Measurements from ENCODE around the gene SMNDC1.
A peak's percentile ranks its signal among the peaks of the same experiment; 100 is the strongest.
"Not testable (repeated sequence)": the region's sequence is repeated elsewhere in the genome, so short reads cannot be mapped to it uniquely, and the experiment has no call there.

SMNDC1 gene

DNA sequence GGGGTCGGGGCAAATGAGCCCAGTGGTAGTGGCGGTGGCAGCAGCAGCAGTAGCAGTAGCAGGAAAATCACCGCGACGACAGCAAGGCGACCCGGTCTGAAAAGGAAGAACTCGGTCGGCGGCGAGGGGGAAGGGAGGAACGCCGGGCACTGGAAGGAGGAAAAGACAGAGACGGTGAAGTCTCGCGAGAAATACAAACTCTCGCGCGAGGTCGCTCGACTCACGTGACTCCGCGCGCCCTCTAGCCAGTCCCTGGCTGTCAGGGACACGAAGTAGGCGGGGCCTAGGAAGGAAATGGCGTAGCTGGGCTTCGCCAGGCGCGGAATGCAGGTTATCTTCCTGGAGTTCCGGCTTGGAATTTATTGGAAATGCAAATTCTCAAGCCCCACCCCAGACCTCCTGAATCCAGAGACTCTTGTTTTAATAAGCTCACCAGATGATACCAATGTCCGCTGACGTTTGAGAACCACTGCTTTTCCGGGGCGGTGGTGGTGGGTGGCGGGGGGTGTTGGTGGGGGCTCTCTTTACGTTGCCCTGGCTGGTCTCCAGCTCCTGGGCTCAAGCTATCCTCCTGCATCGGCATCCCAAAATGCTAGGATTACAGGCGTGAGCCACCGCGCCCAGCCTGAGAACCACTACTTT lies at the start of gene SMNDC1:
Gene SMNDC1 (minus strand): TSS at position 141 of the 642 bp plus-strand sequence. CDS start 1,333 bp downstream, outside the sequence.
- DNase-seq, result peak; percentile 76

DNA sequence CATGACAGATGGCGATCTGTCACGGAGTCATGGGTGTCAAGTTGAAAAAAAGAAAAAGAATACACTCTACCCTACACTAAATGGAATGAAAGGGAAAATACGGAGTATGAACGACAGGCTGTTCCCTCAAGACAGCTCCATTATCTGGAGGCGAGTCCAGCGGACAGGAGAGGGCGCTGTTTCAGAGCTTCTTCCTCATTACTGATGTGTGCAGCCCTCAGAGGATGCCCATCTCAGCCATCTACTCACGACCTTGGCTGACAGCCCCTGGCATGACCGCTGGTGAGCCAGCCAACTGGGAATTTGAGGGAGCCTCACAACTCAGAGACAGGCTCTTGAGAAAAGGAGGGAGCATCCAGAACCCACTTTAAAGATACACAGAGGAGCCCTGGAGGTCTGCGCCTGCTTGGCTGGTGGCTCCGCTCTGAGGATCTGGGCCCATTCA lies 49.6 kb upstream of the SMNDC1 start:
- no peak for DNase-seq

DNA sequence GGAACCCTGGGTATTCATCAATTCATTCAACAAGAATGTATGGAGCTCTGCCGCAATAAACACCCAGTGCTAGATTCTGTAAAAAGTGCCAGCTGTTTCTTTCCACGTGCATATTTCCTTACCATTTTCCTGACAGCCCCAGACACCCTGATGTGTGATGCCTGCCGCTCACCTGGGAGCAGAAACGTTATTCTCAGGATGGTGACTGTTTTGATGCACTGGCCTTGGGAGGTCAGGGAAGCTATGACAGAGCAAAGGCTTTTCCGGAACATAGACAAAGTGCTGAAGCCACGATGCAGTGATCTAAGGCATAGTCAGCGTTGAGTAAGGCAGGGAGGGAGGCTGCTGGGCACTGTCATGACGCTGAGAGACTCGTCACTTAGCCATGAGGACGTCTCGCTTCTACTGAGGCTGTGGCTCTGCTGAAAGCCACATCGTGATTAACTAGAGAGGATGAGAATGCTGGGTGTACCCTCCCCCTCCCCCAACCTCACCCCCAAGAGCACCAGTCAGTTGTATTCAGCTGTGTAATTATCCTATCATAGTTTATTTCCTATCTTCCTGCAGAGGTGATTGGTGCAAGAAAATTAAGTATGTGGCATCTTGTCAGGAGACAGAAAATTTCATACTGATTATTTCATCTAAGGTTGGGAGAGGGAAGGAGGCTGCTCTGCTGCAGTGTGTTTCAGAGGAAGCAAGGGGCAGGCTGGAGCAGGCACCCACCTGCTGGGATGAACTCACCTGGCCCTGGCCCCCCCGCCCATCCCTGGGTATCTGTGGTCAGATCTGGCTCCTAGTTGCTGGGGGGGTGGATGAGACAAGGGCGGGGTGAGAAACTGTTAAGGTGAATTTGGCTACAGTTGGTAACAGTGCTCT lies 48.8 kb upstream of the SMNDC1 start:
- DNase-seq, result no peak

DNA sequence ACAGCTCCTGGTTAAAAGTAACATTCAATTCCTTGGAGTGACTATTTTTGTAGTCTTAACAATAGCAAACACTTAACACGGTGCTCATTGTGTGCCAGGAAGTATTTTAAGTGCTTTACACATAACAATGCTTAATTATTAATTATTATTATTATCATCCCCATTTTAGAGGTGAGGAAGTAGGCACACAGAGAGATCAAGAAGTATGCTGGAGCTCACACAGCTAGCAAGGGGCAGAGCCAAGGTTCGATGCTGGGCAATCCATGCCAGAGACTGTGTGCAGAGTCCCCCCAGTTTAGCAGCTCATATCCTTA lies 48.2 kb upstream of the SMNDC1 start:
- no peak for DNase-seq

DNA sequence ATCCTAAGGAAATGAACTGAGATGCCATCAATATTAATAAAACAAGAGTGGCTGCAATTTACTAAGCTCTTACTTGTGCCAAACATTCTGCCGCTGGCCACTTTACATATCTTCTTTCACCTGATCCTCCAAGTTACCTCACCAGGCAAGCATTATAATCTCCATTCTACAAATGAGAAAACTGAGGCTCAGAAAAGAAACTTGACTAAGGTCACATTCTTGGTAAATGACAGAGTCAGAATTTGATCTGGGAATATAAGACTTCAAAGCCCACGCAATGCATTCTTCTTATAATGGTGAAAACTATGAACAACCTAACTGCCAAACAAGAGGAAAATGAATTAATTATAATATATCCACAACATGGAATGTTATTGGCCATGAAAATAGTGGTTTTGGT lies 46.1 kb upstream of the SMNDC1 start:
- no peak for DNase-seq

DNA sequence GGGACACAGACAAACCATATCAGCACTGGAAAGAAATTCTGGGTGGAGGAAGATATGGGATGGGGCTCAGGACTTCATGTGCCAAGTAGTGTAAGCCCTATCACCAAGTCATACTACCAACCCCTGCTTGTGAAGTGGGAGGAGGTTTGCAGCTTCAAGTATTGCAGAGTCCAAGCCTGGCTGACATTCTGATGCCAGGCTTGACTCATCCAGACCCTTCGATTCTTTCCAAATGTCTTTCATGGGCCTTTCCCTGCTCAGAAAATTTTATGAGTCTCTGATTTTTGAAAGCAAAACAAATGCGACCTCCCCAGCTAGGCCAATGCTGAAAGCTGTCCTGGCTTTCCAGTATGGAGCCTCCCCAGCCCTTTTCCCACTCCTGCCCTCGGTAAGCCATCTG lies 45.1 kb upstream of the SMNDC1 start:
- no peak for DNase-seq

DNA sequence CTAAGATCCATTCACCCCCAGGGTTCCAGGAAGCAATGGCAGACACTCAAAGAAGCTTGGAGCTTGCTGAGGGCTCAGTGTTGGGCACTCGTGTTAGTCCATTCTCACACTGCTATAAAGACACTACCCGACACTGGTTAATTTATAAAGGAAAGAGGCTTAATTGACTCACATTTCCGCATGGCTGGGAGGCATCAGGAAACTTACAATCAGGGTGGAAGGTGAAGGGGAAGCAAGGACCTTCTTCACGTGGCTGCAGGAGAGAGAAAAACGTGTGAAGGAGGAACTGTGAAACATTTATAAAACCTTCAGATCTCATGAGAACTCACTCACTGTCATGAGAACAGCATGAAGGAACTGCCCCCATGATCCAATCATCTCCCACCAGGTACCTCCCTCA lies 44.7 kb upstream of the SMNDC1 start:
- no peak for DNase-seq

DNA sequence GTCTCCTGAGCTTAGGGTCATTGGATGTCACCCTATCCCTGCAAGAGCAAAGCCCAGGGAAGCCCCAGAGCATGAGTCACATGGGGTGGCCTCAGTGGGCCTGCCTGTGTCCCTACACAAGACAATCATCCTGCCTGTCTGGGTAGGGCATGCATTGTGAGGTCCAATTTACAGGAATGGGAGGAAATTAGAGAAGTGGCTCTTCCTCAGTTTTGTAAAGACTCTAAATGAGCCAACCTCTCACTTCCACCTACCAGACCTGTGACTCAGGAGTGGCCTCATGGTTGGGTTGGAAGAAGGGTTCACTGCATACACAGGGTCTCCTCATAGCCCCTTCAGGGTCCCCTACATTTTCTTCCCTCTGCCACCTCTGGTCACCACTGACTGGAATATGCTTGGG lies 43.6 kb upstream of the SMNDC1 start:
- no peak for DNase-seq

DNA sequence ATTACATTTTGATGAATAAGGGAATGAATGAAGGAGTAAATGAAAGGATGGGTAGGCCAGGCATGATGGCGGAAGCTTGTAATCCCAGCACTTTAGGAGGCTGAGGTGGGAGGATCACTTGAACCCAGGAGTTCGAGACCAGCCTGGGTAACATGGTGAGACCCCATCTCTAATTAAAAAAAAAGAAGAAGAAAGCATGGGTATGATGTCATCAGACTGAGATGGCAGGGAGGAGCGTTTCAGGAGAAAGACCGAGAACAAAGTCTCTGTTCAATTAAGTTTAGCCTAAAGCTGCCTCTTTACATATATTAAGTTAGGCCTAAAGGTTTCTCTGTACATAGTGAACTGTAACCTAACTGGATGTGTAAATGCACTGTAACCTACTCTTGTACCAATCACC lies 42.2 kb upstream of the SMNDC1 start:
- no peak for DNase-seq

DNA sequence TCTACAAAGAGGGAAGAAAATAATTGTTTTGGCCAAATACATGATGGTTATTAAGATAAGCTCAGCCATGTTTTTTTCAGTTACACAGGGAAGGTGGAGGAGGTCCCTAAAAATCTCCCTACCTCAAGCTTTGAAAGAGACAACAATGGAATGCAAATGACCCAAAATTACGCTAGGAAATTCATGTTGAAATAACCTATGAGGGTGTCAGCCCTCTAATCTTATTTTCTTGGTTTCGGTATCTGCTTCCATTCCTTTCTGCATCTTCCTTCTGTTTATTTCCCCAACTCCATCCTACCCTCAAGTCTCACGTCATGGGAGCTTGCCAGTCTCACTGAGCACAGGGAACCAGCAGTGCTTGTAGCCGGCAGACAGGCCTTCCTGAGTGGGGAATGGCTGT lies 40.6 kb upstream of the SMNDC1 start:
- DNase-seq, result no peak

DNA sequence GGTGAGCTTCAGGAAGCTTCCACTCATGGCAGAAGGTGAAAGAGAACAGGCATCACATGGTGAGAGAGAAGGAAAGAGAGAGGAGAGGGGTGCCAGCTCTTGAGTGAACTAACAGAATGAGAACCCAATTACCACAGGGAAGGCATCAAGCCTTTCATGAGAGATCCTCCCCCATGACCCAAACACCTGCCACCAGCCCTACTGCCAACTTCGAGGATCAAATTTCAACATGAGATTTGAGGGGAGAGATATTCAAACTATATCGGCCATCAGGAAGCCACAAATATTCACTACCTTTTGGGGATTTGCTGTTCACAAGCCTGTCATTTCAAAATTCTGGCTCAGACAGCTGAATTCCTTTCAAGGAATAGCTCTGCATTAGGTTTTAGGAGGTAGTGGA lies 39.9 kb upstream of the SMNDC1 start:
- DNase-seq, result peak; percentile 4

DNA sequence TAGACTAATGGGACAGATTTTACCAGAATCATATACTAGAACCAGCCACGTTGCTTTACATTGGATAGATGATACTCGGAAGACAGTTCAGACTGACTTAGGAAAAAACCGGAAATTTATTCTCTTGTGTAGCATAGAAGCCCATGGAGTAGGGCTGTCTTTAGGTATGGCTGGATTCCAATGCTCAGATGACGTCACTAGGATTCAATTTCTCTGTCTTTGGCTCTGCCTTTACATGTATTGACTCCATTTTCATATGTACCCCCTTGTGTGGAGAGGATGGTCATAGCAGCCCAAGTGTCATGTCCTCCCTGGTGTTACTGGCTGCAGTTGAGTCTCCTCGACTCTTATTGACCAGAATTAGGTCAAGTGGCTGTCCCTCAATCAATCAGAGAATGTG lies 39.2 kb upstream of the SMNDC1 start:
- no peak for DNase-seq

DNA sequence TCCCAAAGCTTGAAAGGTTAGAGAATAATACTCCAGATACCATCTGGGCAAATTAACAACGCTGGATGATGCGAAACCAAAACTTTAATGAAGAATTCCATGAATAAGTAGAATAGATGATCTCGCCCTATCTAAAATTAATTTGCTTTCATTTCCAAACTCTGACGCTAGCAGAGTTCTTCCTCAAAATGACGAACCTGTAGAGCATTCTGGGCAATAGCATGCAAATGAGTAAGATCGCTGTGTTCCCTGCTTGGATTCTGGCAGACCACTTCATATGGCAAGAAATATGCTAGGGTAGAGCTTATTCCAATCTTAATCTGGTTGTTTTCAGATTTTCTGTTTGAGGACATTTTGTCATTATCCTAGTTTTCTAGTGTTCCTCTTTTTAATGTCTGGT lies 36.1 kb upstream of the SMNDC1 start:
- no peak for DNase-seq

DNA sequence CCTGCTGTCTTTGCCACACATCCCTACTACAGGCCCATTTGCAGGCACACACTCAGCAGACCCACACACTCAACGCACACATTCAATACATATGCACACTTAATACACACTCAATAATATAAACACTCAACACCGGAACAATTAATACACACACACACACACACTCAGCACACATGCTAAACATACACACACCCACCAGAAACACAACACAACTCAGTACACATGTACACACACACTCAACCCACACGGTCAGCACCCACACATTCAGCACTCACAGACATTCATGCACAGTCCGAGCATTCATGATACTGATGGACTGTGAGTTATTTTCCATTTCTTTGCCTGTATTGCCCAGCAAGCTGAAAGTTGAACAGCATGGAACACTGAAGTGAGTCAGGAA lies 35.4 kb upstream of the SMNDC1 start:
- DNase-seq, result no peak

DNA sequence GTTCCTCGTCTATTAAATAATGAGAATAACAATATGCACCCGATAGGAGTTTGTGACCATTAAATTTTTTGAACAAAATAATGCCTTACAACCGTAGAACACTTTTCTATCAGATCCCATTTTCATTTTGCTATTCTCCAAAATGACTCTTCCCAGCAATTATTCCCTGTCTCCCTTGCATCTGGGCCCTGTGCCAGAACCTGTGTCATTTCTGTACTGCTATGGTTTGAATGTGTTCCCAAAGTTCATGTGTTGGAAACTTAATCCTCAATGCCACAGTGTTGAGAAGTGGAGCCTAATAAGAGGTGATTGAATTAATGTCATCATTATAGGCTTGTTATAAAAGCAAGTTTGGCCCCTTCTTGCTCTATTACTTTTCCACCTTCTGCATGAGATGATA lies 33.2 kb upstream of the SMNDC1 start:
- no peak for DNase-seq

DNA sequence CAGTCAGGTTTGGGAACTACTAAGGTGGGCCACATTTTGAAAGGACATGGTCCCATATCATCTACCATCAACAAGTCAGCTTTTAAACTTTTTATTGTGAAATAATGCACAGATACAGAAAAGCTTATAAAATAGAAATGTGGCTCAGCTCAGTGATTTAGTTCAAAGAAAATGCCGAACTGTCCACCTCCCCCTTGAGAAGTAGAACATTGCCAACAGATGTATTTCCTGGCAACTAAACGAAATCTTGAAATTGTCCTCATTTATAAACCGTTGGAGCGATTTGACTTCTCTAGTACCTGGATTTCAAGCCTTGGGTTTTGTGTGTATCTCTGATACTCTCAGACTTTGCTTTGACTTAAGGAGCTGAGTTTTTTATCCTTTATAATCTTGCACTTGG lies 32.7 kb upstream of the SMNDC1 start:
- no peak for DNase-seq

DNA sequence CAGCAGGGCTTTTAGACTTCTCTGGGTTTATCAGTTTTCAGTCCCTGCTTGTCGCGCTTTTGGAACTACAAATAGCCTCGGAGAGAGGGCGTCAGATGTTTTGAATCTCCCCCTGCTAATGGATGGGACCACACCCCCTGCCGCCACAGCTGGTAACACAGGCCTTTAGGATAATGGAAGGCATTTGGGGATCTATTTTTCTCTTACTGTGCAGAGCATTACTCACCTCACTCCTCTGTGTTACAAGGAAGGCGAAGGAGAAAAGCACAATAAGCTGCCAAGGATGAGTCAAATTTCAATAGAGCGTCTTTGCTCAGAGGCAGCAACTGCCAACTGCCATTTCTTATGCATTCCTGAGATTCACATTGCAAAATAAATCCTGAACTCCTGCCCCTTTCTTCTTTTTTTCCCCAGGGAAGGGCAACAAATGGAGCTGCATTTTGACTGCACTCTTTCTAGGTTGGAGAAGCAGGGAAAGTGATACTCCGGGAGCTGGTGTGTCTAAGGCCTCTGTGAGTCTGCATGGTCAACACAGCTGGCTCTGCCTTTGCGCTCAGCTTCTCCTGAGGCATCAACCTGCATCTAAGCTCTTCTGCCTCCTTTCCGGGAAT lies 31.5 kb upstream of the SMNDC1 start:
- DNase-seq, result peak; percentile 15

DNA sequence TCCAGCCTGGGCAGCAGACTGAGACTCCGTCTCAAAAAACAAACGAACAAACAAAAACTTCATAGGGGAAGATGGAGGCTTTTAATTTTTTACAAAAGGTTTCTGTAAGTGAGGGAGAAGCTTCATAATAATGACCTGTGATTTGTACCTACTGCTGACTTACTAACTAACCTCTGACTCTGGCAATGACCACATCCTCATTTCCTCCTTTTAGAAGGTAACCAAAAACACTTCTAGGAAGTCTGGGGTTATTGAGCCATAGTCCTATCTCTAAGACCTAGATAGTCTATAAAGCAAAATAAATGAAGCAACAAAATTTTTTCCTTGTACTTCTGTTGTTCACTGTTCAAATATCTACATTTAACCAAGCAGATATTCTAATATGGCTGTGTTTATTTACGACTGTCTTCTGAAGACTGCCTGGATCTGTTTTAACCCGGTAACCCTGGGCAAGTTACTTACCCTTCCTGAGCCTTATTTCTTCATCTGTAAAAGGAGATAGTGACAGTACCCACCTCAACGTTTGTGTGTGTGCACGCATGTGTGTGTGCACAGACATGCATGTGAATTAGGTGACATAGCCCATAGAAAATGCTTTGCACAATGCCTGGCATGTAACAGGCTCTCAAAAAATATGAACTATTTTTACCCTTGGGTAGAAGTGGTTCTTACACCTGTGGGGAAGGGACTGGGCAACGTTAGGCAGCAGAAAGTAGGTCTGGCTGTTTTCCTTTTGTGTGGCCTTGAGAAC lies 30.8 kb upstream of the SMNDC1 start:
- DNase-seq, result peak; percentile 11

DNA sequence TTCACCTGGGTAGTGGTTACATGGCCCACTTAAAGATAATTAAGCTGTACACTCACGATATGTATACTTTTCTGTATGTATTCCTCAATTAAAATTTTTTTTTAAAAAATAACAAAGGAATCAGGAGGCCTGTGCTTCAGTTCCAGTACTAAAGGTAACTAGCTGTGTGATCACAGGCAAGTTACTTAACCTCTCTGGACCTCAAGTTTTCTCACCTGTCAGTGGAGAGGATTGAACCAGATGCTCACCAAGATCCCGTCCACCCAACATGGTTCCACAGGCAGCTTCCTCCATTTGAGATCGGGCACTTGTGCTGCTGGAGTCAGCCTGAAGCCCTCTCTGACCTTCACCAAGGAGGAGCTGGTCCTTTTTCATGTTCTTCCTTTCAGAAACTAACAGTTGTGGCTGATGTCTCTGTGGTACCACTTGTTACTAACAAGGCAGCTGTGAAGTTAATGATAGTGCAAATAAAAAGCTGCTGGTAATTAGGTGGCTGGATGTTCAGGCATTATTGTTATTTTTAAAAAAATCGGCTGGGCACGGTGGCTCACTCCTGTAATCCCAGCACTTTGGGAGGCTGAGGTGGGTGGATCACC lies 29.4 kb upstream of the SMNDC1 start:
- no peak for DNase-seq

DNA sequence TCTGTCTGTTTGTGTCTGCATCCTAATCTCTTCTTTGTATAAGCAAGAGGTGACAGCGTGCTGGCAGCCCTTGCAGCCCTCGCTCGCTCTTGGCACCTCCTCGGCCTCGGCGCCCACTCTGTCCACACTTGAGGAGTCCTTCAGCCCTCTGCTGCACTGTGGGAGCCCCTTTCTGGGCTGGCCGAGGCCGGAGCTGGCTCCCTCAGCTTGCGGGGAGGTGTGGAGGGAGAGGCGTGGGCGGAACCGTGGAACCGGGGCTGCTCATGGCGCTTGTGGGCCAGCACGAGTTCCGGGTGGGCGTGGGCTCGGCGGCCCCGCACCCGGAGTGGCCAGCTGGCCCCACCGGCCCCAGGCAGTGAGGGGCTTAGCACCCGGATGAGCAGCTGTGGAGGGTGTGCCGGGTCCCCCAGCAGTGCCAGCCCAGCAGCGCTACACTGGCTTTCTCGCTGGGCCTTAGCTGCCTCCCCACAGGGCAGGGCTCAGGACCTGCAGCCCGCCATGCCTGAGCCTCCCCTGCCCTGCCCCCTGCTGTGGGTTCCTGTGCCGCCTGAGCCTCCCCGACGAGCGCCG lies 26.6 kb upstream of the SMNDC1 start:
- not testable (repeated sequence) for DNase-seq

DNA sequence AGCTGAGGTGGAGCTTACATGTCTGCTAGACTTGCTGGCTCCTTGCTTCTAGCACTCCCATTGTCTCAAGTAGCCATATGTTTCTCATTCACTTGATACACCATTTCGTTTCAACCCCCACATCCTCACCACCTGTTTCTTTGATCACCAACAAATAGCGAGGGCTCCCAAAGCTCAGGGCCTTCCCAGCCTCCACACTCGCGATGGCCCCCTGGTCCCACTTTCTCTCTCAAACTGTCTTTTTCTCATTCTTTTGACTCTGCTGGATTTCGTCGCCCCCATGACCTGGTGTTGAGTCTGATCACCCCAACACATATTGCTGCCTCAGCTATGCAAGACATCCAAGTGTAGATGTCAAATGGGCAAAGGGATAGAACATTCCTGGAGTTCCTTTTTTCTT lies 26.0 kb upstream of the SMNDC1 start:
- DNase-seq, result no peak

DNA sequence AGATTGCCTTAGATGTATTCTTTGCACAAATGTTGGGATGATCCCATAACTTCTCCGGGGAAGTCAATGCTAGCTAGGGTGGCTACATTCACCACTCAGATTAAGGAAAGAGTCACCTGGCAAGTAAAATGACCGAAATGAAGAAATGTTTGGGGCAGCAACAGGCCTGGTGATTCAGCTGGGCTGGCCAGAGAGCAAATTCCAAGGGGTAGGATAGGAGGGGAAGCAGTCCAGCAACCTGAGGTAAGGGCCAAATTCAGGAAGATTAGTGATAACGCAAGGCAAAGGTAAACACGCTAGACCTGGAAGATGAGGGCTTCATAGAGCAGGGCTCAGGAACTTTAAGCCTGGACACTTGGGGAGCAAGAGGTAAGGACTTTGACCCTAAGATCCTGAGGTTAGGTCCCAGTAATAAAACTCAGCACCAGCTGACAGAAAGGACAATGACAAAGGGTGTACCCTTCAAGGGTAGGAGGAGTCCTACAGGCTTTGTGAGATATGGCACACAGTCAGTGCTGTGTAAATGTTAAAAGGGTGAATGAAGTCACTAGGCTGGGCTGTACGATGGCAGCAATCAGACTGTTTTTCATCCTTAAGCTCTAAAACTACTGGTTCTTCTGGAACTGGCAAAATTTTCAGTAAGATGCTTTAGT lies 22.7 kb upstream of the SMNDC1 start:
- no peak for DNase-seq

All from DMS79 treated with DMSO at 0.1 percent for 48 hours (cell line).